GM21825 (cell line): ENCODE measurements around the gene CNKSR1.
"Not testable (repeated sequence)": the region's sequence is repeated elsewhere in the genome, so short reads cannot be mapped to it uniquely, and the experiment has no call there.

Experiments used
- ATAC-seq: cut with Tn5 transposase; IDR thresholded peaks from one replicate; pipeline ENCODE4 v1.9.1; 2021; ENCODE audit warnings: mild to moderate bottlenecking, moderate library complexity; ENCODE audit not compliant: unreplicated experiment

CNKSR1 gene

DNA sequence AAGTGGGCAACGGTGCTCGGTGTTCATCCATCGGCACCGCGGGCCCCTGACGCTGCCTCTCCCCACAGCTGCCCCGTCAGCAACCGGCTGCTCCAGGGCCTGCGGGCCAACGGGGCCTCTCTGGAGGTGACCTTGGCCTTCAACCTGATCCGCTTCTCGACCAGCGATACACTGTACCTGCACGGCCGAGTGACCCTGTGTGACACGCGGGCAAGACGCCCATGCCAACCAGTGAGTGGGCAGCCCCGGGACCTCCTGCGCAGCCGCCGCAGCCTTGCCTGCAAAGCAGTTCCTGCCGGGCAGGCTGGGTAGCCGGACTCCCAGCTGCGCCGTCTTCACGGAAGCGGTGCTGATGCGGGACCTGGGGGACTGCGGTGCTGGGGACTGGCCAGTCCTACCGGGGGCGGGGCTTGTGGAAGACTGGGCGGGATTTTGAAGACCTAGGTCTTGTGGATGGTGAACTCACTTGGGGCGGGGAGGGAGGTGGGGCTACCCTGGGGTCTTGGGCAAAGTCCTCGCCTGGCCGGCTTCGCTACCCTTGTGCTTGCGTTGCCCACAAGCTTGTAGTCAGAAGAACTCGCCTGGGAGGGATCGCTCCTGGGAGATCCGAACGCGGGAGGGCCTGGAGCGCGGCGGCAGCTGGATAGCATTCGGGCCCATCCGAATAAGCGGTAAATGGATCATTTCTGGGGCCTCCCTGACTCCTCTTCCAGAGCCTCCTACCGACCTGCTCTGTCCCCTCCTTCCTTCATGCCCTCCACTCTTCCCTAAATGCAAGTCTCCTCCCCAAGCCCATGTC is 47.9 kb downstream of the CNKSR1 start:
- no peak for ATAC-seq

DNA sequence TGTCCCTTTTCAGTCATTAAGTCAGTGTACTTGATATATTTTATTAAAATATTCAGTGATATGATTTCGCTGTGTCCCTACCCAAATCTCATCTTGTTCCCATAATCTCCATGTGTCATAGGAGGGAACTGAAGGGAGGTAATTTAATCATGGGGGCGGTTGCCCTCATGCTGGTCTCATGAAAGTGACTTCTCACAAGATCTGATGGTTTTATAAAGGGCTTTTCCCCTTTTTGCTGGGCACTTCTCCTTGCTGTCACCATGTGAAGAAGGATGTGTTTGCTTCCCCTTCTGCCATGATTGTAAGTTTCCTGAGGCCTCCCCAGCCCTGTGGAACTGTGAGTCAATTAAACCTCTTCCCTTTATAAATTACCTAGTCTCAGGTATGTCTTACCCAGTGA is 53.4 kb downstream of the CNKSR1 start:
- ATAC-seq = not testable (repeated sequence)

DNA sequence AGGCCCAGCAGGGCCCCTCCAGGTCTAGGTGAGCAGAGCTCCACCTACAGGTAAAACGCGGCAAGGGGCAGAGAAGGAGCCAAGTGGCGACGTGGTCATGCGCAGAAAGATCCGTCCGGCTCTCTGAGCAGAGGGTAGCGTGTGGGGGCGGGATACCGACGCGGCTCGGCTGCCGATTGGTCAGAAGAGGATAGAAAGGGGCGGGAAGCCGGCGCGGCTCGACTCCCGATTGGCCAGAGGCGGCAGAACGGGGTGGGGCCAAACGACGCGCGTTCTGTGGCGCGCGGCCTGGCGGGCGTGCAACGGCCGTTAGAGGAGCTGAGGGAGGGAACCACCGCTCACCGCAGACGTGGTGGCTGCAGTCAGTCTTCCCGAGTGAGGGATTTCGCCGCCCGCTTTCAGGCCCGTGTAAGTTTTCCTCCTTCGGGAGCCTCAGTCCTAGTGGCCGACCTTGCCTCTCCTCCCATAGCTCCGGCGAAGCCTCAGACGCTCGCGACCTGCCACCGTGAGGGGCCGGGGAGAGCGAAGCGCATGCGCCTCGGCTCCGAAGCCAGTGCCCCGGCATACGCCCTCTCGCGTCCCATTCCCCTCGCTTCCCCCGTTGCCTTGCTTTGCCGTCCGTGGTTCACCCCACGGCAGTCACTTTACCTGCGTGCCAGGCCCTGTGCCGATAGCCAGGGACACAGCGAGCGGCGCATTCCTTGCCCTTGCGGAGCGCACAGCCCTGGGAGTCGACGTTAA is 56.8 kb downstream of the CNKSR1 start, which contains the start of gene CEP85:
Gene CEP85 (plus strand): TSS at position 298 of the 741 bp plus-strand sequence. CDS start 5,584 bp downstream, outside the sequence.
- peak; percentile 80 for ATAC-seq

DNA sequence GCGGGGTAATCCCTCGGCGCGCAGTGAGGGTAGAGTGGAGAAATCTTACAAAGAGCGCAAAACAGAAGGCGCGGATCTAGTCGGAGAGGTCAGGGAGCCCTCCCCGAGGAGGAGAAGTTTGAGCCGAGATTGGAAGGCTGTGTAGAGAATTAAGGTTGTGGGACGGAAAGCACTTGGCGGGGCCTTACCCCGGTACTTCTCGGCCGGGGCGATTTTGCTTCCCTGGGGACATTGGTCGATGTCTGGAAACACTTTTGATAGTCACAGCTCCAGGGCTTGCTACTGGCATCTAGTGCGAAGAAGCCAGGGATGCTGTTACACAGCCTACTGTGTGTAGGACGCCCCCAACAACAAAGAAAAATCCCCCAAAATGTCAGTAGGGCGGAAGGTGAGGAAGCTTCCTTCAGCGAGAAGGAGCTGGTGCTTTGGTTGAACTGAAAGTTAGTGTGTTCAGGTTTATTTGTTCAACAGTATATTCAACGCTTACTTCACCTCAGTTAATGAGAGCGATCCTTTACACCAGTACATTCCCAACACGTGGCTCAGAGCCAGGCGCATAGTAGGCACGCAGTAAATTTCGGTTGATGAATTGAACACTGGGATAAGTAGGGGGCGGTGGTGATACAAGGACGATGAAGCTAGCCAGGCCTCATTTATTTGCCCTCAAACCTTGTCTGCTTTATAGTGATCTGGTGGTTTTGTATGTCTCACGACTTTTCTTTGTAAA is 57.5 kb downstream of the CNKSR1 start:
- ATAC-seq = peak; percentile 7

DNA sequence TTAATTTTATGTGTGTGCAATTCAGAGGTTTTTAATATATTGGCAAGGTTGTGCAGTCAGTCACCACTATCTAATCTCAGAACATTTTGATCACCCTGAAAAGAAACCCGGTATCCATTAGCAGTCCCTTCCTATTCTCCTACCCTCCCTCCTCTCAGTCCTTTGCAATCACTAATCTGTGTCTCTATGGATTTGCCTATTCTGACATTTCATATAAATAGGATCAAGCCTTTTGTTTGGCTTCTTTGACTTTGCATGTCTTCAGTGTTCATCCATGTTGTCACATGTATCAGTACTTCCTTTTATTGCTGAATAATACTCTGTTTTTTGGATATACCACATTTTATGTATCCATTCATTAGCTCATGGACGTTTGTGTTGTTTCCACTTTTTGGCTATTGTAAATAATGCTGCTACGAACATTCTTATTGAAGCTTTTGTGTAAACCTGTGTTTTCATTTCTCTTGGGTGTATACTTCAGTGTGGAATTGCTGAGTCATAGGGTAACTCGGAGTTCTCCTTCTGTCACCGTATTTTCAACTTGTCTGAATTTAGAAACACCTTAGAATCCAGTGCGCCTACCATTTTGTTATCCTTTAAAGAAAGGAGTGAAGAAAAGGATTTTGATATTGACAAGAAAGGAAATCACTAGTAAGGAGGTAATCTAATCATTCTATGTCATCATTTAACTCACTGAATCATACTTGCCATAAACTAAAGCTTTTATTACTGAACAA is 60.1 kb downstream of the CNKSR1 start:
- ATAC-seq = no peak
